HG03280 (cell line): Measurements from ENCODE around the gene AKAP1.
A peak's percentile ranks its signal among the peaks of the same experiment; 100 is the strongest.

Experiments
- ATAC-seq: cut with Tn5 transposase; IDR thresholded peaks from one replicate; pipeline ENCODE4 v1.9.1; 2021; ENCODE audit warnings: mild to moderate bottlenecking, moderate library complexity; ENCODE audit not compliant: unreplicated experiment

Gene AKAP1

DNA sequence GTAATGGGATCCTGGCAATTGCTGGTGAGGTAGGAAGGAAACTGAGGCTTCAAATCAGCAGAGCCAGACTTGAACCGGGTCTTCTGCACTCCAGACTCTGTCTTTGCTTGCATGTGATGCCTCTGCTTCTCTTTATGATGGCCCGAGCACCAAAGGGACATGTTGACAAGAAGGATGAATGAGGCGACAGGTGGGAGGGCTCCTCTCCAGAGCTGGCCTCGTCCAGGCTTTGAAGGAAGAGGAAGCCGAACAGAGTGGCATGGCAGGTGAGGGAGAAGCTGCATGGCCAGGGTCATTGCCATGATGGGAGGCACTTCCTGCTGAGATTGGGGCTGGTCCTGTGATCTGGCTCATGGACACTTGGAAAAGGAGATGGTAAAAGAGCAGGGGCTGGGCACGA lies 40.8 kb downstream of the AKAP1 start:
- ATAC-seq = no peak

- peak; percentile 57 for ATAC-seq
Measured at GRCh38 chr17:57130708-57131461, 45.8 kb downstream of the AKAP1 start.

GRCh38 chr17:57132663-57133062 lies 47.6 kb downstream of the AKAP1 start:
- no peak for ATAC-seq

DNA sequence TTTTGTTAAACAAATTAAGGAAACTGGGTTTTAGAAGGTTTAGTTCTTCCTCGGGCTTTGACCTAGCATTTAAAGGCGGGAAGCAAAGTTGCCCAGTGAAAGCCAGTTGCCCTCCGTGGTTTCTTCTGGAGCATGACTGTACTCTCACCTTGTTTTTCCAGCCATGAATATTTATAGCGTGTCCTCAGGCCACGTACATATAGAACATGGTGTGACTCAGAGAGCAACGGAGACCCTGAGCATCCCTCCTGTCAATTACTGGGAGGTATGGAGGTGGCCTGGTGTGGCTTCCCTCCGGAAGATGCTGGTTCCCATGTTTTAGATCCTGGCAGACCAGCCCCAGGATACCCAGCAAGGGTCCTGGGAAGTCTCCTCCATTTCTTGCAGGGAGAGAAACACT lies 48.4 kb downstream of the AKAP1 start:
- no peak for ATAC-seq

DNA sequence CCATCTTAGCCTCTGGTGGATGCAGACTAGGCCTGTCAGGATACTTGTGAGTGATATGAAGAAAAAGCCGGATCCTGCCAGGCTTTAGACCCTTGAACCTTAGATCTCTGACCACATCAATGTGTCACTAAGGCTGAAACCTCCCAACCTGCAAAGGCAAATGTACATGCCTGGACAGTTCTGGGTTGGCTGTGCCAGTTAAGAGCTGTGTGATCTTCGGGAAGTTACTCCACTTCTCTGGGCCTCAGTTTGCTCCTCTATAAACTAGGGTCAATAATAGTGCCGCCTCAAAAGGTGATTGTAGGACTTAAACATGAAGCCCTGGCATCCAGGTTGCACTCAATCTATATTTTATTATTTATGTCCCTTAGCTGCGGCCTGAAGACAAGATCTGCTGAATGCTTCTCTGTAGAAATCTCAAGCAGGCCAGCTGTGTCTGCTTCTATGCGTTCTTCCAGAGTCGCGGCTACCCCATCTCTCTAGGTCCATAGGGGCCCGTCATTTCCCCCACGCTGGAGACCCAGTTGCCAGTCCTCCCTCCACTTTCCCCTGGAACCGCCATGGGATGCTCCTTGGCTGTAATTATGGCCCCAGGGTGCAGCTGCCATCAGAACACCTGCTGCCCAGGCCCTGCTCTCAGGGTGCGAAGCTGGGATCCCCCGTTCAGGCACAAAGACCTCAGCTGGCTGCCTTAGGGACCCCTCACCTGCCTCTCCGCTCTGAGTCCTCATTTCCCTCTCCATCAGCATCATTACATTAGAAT lies 50.2 kb downstream of the AKAP1 start:
- ATAC-seq = no peak

GRCh38 chr17:57135789-57136291 lies 50.8 kb downstream of the AKAP1 start:
- no peak for ATAC-seq

- no peak for ATAC-seq
Measured at GRCh38 chr17:57136355-57136754, 51.3 kb downstream of the AKAP1 start.

DNA sequence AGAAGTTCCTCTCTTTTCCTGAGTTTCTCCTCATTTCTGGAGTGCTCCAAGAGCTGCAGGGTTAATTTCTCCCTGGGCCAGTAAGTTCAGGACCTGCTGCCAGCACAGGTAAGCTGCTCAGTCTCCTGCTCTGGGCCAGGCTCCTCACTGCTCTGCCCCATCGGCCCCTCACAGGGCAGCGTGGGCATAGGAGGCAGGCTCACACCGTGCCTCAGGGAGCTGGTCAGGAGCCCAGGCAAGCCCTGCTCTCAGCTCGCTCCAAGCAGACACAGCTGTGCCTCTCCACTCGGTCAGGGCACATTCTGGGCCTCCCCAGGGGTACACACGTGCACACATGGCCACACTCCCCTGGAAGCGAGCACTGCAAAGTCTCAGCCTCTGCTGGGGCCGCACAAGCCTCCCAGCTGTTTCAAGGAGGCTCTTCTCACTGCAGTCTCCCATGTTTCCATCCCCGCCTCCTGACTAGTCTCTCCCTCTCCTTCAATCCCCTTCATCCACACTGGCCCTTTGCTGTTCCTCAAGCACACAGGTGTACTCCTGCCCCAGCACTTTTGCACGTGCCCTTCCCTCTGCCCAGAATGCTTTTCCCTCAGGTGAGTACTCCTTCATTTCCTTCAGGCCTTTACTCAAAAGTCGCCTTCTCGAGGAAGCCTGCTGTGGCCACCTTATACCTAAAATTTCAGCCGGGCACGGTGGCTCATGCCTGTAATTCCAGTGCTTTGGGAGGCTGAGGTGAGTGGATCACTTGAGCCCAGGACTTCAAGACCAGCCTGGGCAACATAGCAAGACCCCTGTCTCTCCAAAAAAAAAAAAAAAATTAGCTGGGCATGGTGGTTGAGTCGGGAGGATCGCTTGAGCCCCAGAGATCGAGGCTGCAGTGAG lies 53.2 kb downstream of the AKAP1 start:
- ATAC-seq = no peak

GRCh38 chr17:57138956-57139576 lies 54.0 kb downstream of the AKAP1 start:
- no peak for ATAC-seq

DNA sequence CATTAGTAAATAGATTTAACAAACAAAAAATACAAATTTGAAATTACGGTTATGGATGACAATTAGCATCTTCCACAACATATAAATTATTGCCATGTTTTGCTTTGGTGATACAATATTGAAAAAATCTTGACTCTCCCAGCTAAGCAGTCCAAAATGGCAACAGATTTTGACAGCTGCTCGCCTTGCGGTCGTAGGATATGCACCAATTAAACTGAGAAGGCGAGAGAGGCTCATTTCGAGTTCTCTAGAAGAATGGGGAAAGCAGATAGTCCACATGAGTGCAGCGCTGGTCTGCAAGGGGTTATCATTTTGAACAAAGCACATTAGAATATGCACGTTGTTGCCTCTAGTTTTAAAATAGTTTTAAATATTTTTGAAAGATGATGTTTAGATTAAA lies 55.3 kb downstream of the AKAP1 start:
- no peak for ATAC-seq

GRCh38 chr17:57142925-57143324 lies 57.9 kb downstream of the AKAP1 start:
- no peak for ATAC-seq

DNA sequence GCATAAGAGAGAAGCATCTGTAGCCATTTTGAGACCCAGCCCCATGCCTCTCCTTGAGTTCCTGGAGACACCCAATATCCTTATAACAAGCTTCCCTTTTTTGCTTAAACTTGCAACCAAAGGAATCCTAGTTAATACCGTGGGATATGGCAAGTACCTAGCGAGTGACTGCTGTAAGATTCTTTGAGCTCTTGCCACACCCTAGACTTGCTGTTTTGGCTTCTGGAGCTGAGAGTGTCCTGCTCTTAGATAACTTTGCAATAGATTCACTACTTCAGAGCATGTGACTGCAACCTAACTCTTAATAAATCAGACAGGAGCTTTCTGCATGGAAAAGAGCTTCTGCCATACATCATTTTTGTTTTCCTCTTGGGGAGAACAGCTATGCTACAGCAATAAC lies 58.3 kb downstream of the AKAP1 start:
- no peak for ATAC-seq

- no peak for ATAC-seq
Measured at GRCh38 chr17:57143919-57144318, 58.9 kb downstream of the AKAP1 start.

DNA sequence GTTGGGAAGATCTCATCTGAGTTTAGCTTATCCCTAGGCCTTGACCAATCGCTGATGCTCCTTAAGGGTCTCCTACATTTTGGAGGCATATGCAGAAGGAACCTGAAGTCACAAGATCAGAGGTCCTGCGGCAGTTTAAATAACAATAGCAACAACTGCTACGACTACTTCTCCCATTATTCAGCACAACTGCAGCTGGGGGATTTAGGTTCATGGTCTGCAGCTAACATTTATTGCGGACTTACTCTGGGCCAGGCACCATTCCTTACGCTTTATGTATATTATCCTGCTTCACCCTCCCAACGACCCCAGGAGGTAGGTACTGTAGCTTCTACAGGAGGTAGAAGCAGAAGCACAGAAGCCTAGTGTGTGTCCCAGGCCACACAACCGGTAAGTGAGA lies 59.5 kb downstream of the AKAP1 start:
- no peak for ATAC-seq

DNA sequence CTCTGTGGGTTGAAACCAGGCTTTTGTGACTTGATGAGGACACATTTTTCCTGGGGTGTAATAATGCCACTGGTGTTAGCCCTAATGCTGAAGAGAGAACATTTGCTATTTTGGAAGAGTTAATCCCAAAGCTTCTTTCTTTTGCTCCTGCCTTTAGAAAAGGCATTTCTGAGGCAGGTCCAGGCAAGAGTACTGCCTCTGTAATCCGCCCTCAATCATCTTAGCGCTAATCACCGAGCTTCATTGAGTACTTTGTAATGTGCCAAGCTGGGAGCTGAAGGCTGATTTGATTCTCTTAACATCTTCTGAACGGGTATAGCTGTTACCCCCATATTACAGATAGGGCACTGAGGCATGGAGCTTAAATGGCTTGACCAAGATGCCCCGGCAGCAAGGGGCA lies 60.3 kb downstream of the AKAP1 start:
- no peak for ATAC-seq

DNA sequence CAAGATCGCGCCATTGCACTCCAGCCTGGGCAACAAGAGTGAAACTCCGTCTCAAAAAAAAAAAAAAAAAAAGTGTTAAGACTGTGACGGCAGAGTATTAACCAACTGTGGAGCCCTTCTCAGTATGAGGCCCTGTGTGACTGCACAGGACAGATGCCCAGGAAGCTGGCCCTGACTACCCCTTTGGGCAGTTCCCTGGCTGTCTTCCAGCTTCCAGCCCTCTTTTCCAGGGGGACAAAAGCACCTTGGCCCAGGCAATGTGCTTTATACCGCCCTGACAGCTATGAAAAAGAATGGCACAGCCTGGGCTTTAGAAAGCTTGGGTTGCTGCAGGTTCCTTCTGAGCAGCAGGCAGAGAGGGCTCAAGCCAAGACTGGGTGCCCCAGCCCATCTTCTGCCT lies 61.2 kb downstream of the AKAP1 start:
- ATAC-seq = no peak

DNA sequence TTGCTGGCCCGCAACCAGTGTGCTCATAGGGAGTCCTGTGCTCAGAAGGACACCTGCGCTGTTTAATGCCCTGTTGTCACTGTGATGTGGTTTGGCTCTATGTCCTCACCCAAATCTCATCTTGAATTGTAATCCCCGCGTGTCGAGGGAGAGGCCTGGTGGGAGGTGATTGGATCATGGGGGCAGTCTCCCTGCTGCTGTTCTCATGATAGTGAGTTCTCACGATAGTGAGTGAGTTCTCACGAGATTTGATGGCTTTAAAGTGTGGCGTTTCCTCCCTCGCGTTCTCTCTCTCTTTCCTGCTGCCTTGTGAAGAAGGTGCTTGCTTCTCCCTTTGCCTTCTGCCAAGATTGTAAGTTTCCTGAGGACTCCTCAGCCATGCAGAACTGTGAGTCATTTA lies 66.8 kb downstream of the AKAP1 start:
- no peak for ATAC-seq

DNA sequence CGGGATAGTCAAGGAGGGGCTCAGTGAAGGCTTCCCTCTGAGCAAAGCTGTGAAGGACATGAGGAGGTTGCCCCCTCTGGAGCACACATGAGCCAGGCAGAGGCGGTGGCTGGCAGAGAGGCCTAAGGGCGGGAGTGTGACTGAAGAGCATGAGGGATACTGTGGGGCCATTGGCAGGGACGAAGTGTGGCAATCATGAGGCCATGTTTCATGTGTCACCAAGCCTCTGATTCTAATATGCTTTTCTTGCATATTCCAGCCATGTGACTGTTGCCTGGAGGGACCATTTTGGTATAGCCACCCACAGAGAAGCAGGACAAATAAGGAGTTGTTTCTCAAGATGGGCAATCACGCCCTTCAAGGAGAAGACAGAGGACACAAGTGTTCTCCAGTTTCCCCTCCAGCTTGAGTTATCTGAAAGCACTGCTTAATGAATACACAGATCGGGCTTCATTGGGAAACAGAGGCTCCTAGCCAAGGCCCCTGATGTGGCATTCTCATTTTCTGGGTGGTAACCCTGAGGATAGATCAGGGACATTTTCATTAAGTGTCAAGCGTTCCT lies 68.0 kb downstream of the AKAP1 start:
- no peak for ATAC-seq

GRCh38 chr17:57154921-57155320 lies 69.9 kb downstream of the AKAP1 start:
- ATAC-seq = no peak

DNA sequence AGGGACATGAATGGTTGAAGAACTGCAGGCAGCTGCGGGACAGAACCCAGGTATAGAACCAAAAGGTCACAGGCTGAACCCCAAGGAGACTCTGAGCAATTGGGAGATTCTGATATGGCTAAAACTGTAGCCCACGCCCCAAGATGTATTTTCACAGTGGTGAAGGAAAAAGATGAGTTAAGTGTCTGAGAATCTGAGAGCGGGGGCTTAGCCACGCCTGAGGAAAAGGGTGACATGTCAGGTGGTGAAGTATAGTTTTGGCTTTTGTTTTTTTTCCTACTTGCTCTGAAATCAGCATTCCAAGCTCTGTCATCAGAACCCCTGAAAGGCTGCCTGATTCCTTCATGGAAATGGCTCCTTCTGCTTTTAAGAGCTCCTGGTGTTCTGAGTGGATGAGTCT lies 73.3 kb downstream of the AKAP1 start:
- ATAC-seq = no peak

- ATAC-seq = no peak
Measured at GRCh38 chr17:57158795-57159194, 73.7 kb downstream of the AKAP1 start.
